Kidney epithelial cell (primary cell): ENCODE results near the gene ADAM12. TPM values are rescaled to one million over a fixed set of nuclear protein-coding genes. Genes with fewer than 3 reads are reported as not detected.
"Not testable (repeated sequence)": the region's sequence is repeated elsewhere in the genome, so short reads cannot be mapped to it uniquely, and the experiment has no call there.

ENCODE experiments used
- DNase-seq: peaks from one replicate; pipeline ENCODE4 v3.0.0-alpha.2; 2010; ENCODE audit warnings: low read depth
- H3K27me3 ChIP-seq: 2 replicates; pipeline ENCODE4 v1.6.0; 2011; ENCODE audit warnings: low read length; ENCODE audit not compliant: control insufficient read depth, insufficient read depth
- H3K36me3 ChIP-seq: 2 replicates; pipeline ENCODE4 v1.5.1; 2011; ENCODE audit warnings: low read length; ENCODE audit not compliant: control insufficient read depth, insufficient read depth
- H3K4me3 ChIP-seq: 2 replicates; pipeline ENCODE4 v1.5.1; 2011; ENCODE audit warnings: low read depth, mild to moderate bottlenecking, control low read depth, low read length
- CTCF ChIP-seq: IDR thresholded peaks from 2 replicates; pipeline ENCODE4 v1.5.1; 2011; ENCODE audit warnings: mild to moderate bottlenecking, moderate library complexity, low read length, control low read depth, inconsistent platforms; ENCODE audit not compliant: insufficient read depth, poor library complexity, severe bottlenecking
- total RNA-seq: library from RNA; depleted of rRNA; stranded (reverse); fragments of >200 nt; gene quantifications from 2 replicates; pipeline ENCODE4 v1.2.3, GENCODE V29; 2015

The ADAM12 gene
- total RNA-seq, 1 donor from 2014 or later, result 21.9 TPM

DNA sequence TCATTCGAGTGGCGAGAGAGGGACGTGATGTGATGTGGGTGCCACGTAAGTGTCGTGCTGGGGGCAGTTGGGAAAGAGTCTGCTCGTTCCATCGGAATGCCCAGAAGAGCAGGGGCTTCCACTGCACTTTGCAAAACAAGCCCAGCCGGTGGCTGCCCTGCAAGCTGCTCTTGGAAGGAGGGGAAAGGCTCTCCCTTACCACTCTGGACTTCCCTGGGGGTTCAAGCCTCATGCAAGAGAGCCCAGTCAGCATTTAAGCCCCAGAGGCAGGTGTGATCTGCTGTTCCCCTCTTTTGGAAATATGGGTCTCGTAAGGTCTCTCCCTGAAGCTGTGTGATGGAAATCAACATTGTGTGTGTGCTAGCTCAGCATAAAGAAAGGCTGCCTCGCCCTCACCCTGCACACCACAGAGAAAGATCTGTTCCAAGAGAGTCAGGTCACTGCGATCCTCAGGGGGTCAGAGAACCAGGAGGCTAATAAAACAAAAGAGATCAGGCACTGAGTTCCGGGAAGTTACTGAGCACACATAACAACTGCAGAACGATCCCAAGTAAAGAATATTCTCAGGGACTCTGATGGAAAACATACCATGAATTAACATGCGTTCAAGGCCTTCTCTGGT is 212.5 kb downstream of the ADAM12 start:
- Histone ChIP-seq H3K27me3 (no peaks in the 10 kb centered on the region), H3K4me3 (no peak overlapping the region), H3K36me3 (no peaks in the 10 kb centered on the region)
- no peak for TF ChIP-seq CTCF
- DNase-seq, result no peak

- H3K36me3 ChIP-seq, H3K27me3 ChIP-seq, H3K4me3 ChIP-seq, DNase-seq: not testable (repeated sequence)
These were observed 215.5 kb downstream of the ADAM12 start for GRCh38 chr10:126172755-126173154.

- Histone ChIP-seq H3K36me3 (no peaks in the 10 kb centered on the region), H3K27me3 (no peaks in the 10 kb centered on the region), H3K4me3 (no peak overlapping the region)
- TF ChIP-seq CTCF, result no peak
- DNase-seq, result no peak
These were observed 216.7 kb downstream of the ADAM12 start for GRCh38 chr10:126171555-126171954.

DNA sequence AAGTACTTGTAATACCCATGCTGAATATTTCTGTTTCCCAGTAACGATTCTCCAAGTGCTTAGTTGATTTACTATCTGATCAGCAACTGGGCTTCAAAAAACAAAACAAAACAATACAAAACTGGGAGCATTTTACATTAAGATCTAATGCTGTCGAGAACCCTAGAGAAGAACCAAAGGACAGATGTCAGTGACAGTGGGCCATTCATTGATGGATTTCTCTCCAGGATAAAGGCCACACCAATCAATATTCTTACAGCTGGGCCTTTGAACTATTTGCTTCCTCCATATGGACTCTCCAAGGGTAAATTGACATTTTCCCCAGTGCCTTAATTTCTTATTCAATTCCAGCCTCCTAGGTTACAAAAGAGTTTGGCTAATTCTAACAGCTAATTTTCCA is 217.5 kb downstream of the ADAM12 start:
- no peak for TF ChIP-seq CTCF
- H3K27me3 ChIP-seq, result no peaks in the 10 kb centered on the region
- H3K4me3 ChIP-seq, result no peak overlapping the region
- no peak for DNase-seq
- no peaks in the 10 kb centered on the region for H3K36me3 ChIP-seq

- Histone ChIP-seq H3K4me3 (no peak overlapping the region), H3K27me3 (no peaks in the 10 kb centered on the region), H3K36me3 (no peaks in the 10 kb centered on the region)
- TF ChIP-seq CTCF, result no peak
- no peak for DNase-seq
These were observed 217.9 kb downstream of the ADAM12 start for GRCh38 chr10:126170371-126170770.

- DNase-seq, result no peak
- Histone ChIP-seq H3K36me3 (no peaks in the 10 kb centered on the region), H3K4me3 (no peak overlapping the region), H3K27me3 (no peaks in the 10 kb centered on the region)
- TF ChIP-seq CTCF, result no peak
These were observed 218.4 kb downstream of the ADAM12 start for GRCh38 chr10:126169899-126170298.
